Lower leg skin (tissue), 3 donors: ENCODE results near the gene ZFP69B.

Source experiments
- CTCF ChIP-seq, 3 donors: fragments of 450-650 bp; IDR thresholded peaks; one replicate each; pipeline ENCODE4 v1.5.1; 2016; ENCODE audit warnings: antibody characterized with exemption in 3 of 3, mild to moderate bottlenecking in 3 of 3, moderate library complexity in 2 of 3
- POLR2A ChIP-seq, 2 donors: fragments of 450-650 bp; IDR thresholded peaks; one replicate each; pipeline ENCODE4 v1.6.1; 2016 to 2017; ENCODE audit warnings: antibody characterized with exemption in 2 of 2, mild to moderate bottlenecking in 1 of 2, moderate library complexity in 1 of 2

GRCh38 chr1:40425198-40425597 is 25.1 kb upstream of the ZFP69B start:
- TF ChIP-seq CTCF (IDR thresholded peaks at IDR 0.05) = no peak
- TF ChIP-seq POLR2A (IDR thresholded peaks at IDR 0.05) = no peak
